H9 (cell line): Measurements from ENCODE around the gene HIP1. TPM values are rescaled to one million over a fixed set of nuclear protein-coding genes. Genes with fewer than 3 reads are reported as not detected.

Source experiments
- DNase-seq: peaks from one replicate; pipeline ENCODE4 v3.0.0-alpha.2; 2017
- H2AFZ ChIP-seq: one replicate; pipeline ENCODE4 v1.6.1; 2013; ENCODE audit warnings: mild to moderate bottlenecking, low read length, control low read depth, moderate library complexity
- H2AK5ac ChIP-seq: 2 replicates; pipeline ENCODE4 v1.6.1; 2013; ENCODE audit warnings: low read length, control low read depth, mixed read lengths; ENCODE audit not compliant: insufficient read length
- H2BK120ac ChIP-seq: one replicate; pipeline ENCODE4 v1.6.1; 2013; ENCODE audit warnings: low read depth, mild to moderate bottlenecking, low read length, control low read depth, inconsistent platforms; ENCODE audit not compliant: poor library complexity, severe bottlenecking
- H2BK12ac ChIP-seq: 2 replicates; pipeline ENCODE4 v1.6.1; 2013; ENCODE audit warnings: low read length, control low read depth, mixed read lengths, low read depth; ENCODE audit not compliant: insufficient read length
- H2BK15ac ChIP-seq: 2 replicates; pipeline ENCODE4 v1.6.1; 2013; ENCODE audit warnings: low read depth, low read length, control low read depth
- H2BK20ac ChIP-seq: one replicate; pipeline ENCODE4 v1.6.1; 2013; ENCODE audit warnings: low read depth, mild to moderate bottlenecking, low read length, control low read depth, inconsistent platforms; ENCODE audit not compliant: poor library complexity, severe bottlenecking
- H2BK5ac ChIP-seq: 2 replicates; pipeline ENCODE4 v1.6.1; 2013; ENCODE audit warnings: low read length, control low read depth, mixed read lengths; ENCODE audit not compliant: insufficient read length
- H3K14ac ChIP-seq: 2 replicates; pipeline ENCODE4 v1.6.1; 2013; ENCODE audit warnings: low read length, control low read depth; ENCODE audit not compliant: insufficient read depth
- H3K18ac ChIP-seq: 2 replicates; pipeline ENCODE4 v1.6.1; 2013; ENCODE audit warnings: low read depth, mild to moderate bottlenecking, mixed read lengths, low read length, control low read depth; ENCODE audit not compliant: insufficient read length
- H3K23ac ChIP-seq: 2 replicates; pipeline ENCODE4 v1.6.1; 2013; ENCODE audit warnings: low read length, control low read depth, mixed read lengths, low read depth; ENCODE audit not compliant: insufficient read length
- H3K23me2 ChIP-seq: 2 replicates; pipeline ENCODE4 v1.6.1; 2013; ENCODE audit warnings: low read depth, mild to moderate bottlenecking, mixed read lengths, low read length, control low read depth; ENCODE audit not compliant: insufficient read length, poor library complexity, severe bottlenecking
- H3K27ac ChIP-seq: 2 replicates; pipeline ENCODE4 v1.5.1; 2013; ENCODE audit warnings: low read length, control low read depth, mixed read lengths, low read depth; ENCODE audit not compliant: insufficient read length
- H3K27me3 ChIP-seq: 2 replicates; pipeline ENCODE4 v1.6.1; 2013; ENCODE audit warnings: low read length, control low read depth, inconsistent platforms; ENCODE audit not compliant: insufficient read depth
- H3K4ac ChIP-seq: 2 replicates; pipeline ENCODE4 v1.6.1; 2013; ENCODE audit warnings: low read depth, mild to moderate bottlenecking, control low read depth, inconsistent platforms, low read length, moderate library complexity
- H3K4me1 ChIP-seq: 2 replicates; pipeline ENCODE4 v1.6.1; 2013; ENCODE audit warnings: low read length, control low read depth, inconsistent platforms; ENCODE audit not compliant: insufficient read depth
- H3K4me2 ChIP-seq: 2 replicates; pipeline ENCODE4 v1.6.1; 2013; ENCODE audit warnings: low read length, control low read depth, mixed read lengths; ENCODE audit not compliant: insufficient read length, insufficient read depth
- H3K56ac ChIP-seq: 2 replicates; pipeline ENCODE4 v1.6.1; 2013; ENCODE audit warnings: low read depth, mild to moderate bottlenecking, mixed read lengths, low read length, control low read depth; ENCODE audit not compliant: insufficient read length
- H3K79me1 ChIP-seq: 2 replicates; pipeline ENCODE4 v1.6.1; 2013; ENCODE audit warnings: low read depth, mild to moderate bottlenecking, moderate library complexity, low read length, control low read depth, inconsistent platforms; ENCODE audit not compliant: insufficient read depth, poor library complexity, severe bottlenecking
- H3K79me2 ChIP-seq: 2 replicates; pipeline ENCODE4 v1.6.1; 2013; ENCODE audit warnings: low read length, control low read depth, inconsistent platforms; ENCODE audit not compliant: insufficient read depth
- H3K9ac ChIP-seq: 2 replicates; pipeline ENCODE4 v1.6.1; 2013; ENCODE audit warnings: low read length, control low read depth, mixed read lengths; ENCODE audit not compliant: insufficient read length; ENCODE audit errors: extremely low read depth
- H3K9me3 ChIP-seq: one replicate; pipeline ENCODE4 v1.6.1; 2013; ENCODE audit warnings: low read depth, low read length, inconsistent platforms; ENCODE audit not compliant: control insufficient read depth
- H3T11ph ChIP-seq: one replicate; pipeline ENCODE4 v1.6.1; 2013; ENCODE audit warnings: mild to moderate bottlenecking, low read length, control low read depth, inconsistent platforms
- H4K20me1 ChIP-seq: one replicate; pipeline ENCODE4 v1.6.1; 2013; ENCODE audit not compliant: control insufficient read depth, insufficient read length, insufficient read depth
- H4K5ac ChIP-seq: 2 replicates; pipeline ENCODE4 v1.6.1; 2013; ENCODE audit warnings: low read depth, mild to moderate bottlenecking, mixed read lengths, low read length, control low read depth; ENCODE audit not compliant: insufficient read length
- H4K8ac ChIP-seq: replicated peaks from 2 replicates; pipeline ENCODE4 v1.6.1; 2013; ENCODE audit warnings: low read length, control low read depth, mixed read lengths, low read depth; ENCODE audit not compliant: insufficient read length
- H4K91ac ChIP-seq: 2 replicates; pipeline ENCODE4 v1.6.1; 2013; ENCODE audit warnings: low read depth, mild to moderate bottlenecking, moderate library complexity, mixed read lengths, low read length, control low read depth; ENCODE audit not compliant: insufficient read length
- H3K27ac Mint-ChIP-seq, 3 experiments: 2 replicates in 2 of 3; 3 replicates in 1 of 3; pipeline ENCODE4 v1.8.0; 2020 to 2021; ENCODE audit warnings: mixed read lengths in 3 of 3, mild to moderate bottlenecking in 1 of 3, moderate library complexity in 1 of 3
- H3K27me3 Mint-ChIP-seq: 2 replicates; pipeline ENCODE4 v1.8.0; 2021; ENCODE audit warnings: low read depth, mild to moderate bottlenecking, moderate library complexity, mixed read lengths
- H3K36me3 Mint-ChIP-seq, 3 experiments: 2 replicates in 2 of 3; 3 replicates in 1 of 3; pipeline ENCODE4 v1.8.0; 2020 to 2021; ENCODE audit warnings: low read depth in 3 of 3, mixed read lengths in 3 of 3; ENCODE audit not compliant: insufficient read depth in 1 of 3
- H3K4me1 Mint-ChIP-seq, 2 experiments: 2 replicates each; pipeline ENCODE4 v1.8.0; 2020; ENCODE audit warnings: mixed read lengths in 2 of 2
- H3K4me3 Mint-ChIP-seq, 2 experiments: 2 replicates in 1 of 2; 3 replicates in 1 of 2; pipeline ENCODE4 v1.8.0; 2020 to 2021; ENCODE audit warnings: mild to moderate bottlenecking in 2 of 2, mixed read lengths in 2 of 2, moderate library complexity in 1 of 2
- H3K9me3 Mint-ChIP-seq, 2 experiments: 2 replicates in 1 of 2; 3 replicates in 1 of 2; pipeline ENCODE4 v1.8.0; 2020; ENCODE audit warnings: mild to moderate bottlenecking in 2 of 2, mixed read lengths in 2 of 2, moderate library complexity in 1 of 2
- WGBS: extraction: QIAGEN DNeasy Blood & Tissue Kit; methylation state at CpG from one replicate; pipeline ENCODE4 v1.1.7; 2013; ENCODE audit warnings: missing lambda C conversion rate, low lambda C conversion rate, mixed read lengths; ENCODE audit not compliant: insufficient read length; ENCODE audit errors: extremely low coverage; 5-methylcytosine and 5-hydroxymethylcytosine counted together
- total RNA-seq: library from RNA; stranded (reverse); gene quantifications from 2 replicates; pipeline ENCODE4 v1.2.1, GENCODE V29; 2021
- TF ChIP-seq, protein P1 (sequence below): fragments of 200-600 bp; sonication (generic); conservative IDR thresholded peaks from 3 replicates; pipeline ENCODE4 v1.8.0; 2021; ENCODE audit warnings: antibody characterized with exemption, mild to moderate bottlenecking

Gene HIP1
- total RNA-seq, 1 experiment from 2014 or later = 87.5 TPM

DNA sequence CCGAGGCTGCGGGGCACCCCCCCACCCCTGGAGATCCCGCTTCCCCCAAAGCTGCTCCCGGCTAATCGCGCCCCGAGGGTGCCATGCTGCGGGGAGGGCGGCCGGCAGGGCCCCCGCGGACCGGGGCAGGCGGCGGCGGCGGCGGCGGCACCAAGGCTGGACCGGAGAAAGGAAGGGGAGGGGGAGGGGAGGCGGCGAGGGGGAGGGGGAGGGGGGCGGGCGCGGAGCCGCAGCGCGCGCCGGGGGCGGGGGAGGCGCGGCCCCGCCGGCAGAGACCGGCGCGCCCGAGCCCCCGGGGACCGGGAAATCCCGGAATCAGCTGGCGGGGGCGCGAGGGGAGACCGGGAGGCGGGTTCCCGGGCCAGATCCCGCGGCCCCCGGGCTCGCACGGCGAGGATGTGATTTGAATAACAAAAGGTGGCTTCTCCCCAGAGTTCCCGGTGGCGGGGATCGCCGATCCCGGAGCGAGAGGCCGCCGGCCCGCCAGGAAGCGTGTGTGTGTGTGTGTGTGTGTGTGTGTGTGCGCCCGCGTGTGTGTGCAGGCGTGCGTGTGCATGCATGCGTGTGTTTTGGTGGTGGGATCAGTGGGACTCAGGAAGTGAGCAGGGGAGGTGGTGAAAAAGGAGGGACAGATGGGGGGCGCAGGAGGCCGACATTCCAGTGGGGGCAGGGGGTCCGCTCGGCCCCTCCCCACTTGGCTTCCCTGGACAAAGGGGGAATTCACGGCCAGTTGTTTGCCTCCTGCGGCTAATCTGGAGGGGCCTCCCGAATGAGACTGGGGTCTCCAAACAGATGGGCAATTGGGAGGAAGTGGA, 99.5 kb downstream of the HIP1 start:
- TF ChIP-seq, protein P1, sequence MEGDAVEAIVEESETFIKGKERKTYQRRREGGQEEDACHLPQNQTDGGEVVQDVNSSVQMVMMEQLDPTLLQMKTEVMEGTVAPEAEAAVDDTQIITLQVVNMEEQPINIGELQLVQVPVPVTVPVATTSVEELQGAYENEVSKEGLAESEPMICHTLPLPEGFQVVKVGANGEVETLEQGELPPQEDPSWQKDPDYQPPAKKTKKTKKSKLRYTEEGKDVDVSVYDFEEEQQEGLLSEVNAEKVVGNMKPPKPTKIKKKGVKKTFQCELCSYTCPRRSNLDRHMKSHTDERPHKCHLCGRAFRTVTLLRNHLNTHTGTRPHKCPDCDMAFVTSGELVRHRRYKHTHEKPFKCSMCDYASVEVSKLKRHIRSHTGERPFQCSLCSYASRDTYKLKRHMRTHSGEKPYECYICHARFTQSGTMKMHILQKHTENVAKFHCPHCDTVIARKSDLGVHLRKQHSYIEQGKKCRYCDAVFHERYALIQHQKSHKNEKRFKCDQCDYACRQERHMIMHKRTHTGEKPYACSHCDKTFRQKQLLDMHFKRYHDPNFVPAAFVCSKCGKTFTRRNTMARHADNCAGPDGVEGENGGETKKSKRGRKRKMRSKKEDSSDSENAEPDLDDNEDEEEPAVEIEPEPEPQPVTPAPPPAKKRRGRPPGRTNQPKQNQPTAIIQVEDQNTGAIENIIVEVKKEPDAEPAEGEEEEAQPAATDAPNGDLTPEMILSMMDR = no peak
- peaks cover 5 to 8% of the 10 kb centered on the region in 2 experiments; a peak in 3 of 5 replicates for H3K9me3 Mint-ChIP-seq
- peak overlapping the region; percentile 93 to 98 for H3K4me3 Mint-ChIP-seq
- WGBS = no CpG with 5 or more reads among the region's 77 CpGs
- Histone ChIP-seq H3K9me3 (no peaks in the 10 kb centered on the region), H3K18ac (peak overlapping the region; percentile 95), H3K79me2 (peaks cover 19% of the 10 kb centered on the region; the same call in 1 of the 2 replicates), H3K14ac (peak overlapping the region; percentile 83), H3T11ph (no peak overlapping the region), H4K5ac (peak overlapping the region; percentile 41), H2BK12ac (no peak overlapping the region), H3K27ac (peak overlapping the region; percentile 83), H2AK5ac (no peak overlapping the region), H3K27me3 (no peaks in the 10 kb centered on the region), H3K23ac (no peak overlapping the region), H4K8ac (no peak overlapping the region), H3K4me2 (peak overlapping the region; percentile 86), H4K91ac (peak overlapping the region; percentile 6), H3K79me1 (peaks cover 12% of the 10 kb centered on the region), H3K4ac (peak overlapping the region; percentile 26; the same call in 1 of the 2 replicates), H2AFZ (no peak overlapping the region), H3K56ac (no peak overlapping the region), H4K20me1 (no peaks in the 10 kb centered on the region), H2BK20ac (no peak overlapping the region), H2BK120ac (no peak overlapping the region), H3K23me2 (peaks cover 19% of the 10 kb centered on the region), H2BK5ac (peak overlapping the region; percentile 56), H3K4me1 (peaks cover 5% of the 10 kb centered on the region; the same call in 1 of the 2 replicates), H2BK15ac (no peak overlapping the region), H3K9ac (peak overlapping the region; percentile 88)
- H3K27ac Mint-ChIP-seq = peak overlapping the region; percentile 99 to 100 (median 100)
- peaks cover 12 to 19% (median 14%) of the 10 kb centered on the region in 3 experiments; a peak in 6 of 7 replicates for H3K36me3 Mint-ChIP-seq
- peaks cover 35 to 43% of the 10 kb centered on the region in 2 experiments for H3K4me1 Mint-ChIP-seq
- DNase-seq = peak; percentile 78
- H3K27me3 Mint-ChIP-seq = no peaks in the 10 kb centered on the region; the same call in 1 of the 2 replicates
